K562 (cell line): Measurements from ENCODE around the gene LINGO3. TPM values are rescaled to one million over a fixed set of nuclear protein-coding genes. Genes with fewer than 3 reads are reported as not detected.

Experiments
- ARID1B ChIP-seq: fragments of 450-650 bp; IDR thresholded peaks from 2 replicates; pipeline ENCODE4 v1.6.1; 2016; ENCODE audit warnings: antibody characterized with exemption, mild to moderate bottlenecking, inconsistent platforms
- CAMTA2 ChIP-seq: fragments of 250-450 bp; sonication (Bioruptor Pico); conservative IDR thresholded peaks from 2 replicates; pipeline ENCODE4 v1.5.1; 2022
- CBFA2T3 ChIP-seq: fragments of 450-650 bp; IDR thresholded peaks from 2 replicates; pipeline ENCODE4 v1.6.1; 2017
- CCAR2 ChIP-seq: fragments of 200-400 bp; formaldehyde crosslinking; IDR thresholded peaks from 2 replicates; pipeline ENCODE4 v1.6.1; 2017; ENCODE audit warnings: mild to moderate bottlenecking, low read depth, low read length
- CXXC5 ChIP-seq: fragments of 250-450 bp; sonication (Bioruptor Pico); IDR thresholded peaks from 2 replicates; pipeline ENCODE4 v1.8.0; 2022; ENCODE audit warnings: inconsistent platforms, mild to moderate bottlenecking, moderate library complexity
- GTF2B ChIP-seq: IDR thresholded peaks from 2 replicates; pipeline ENCODE4 v1.6.1; 2011; ENCODE audit not compliant: insufficient read length; ENCODE audit errors: extremely low read depth
- HDAC1 ChIP-seq, 2 experiments: fragments of 450-650 bp; IDR thresholded peaks; 2 replicates each; pipeline ENCODE4 v1.6.1; 2016 to 2017; ENCODE audit warnings: inconsistent platforms in 1 of 2, mild to moderate bottlenecking in 1 of 2, moderate library complexity in 1 of 2
- HDAC2 ChIP-seq: fragments of 450-650 bp; IDR thresholded peaks from 2 replicates; pipeline ENCODE4 v1.6.1; 2016; ENCODE audit warnings: mild to moderate bottlenecking
- HDAC6 ChIP-seq: IDR thresholded peaks from 2 replicates; pipeline ENCODE4 v1.6.1; 2012; ENCODE audit warnings: low read depth, mild to moderate bottlenecking, control low read depth, inconsistent platforms, low read length, moderate library complexity
- HINFP ChIP-seq: fragments of 450-650 bp; conservative IDR thresholded peaks from 2 replicates; pipeline ENCODE4 v1.6.1; 2016; ENCODE audit warnings: missing genetic modification characterization, low read depth, mild to moderate bottlenecking, control low read depth, missing compliant biosample characterization
- MYC ChIP-seq, 2 experiments: fragments of 250-450 bp in 1 of 2; sonication (Bioruptor Pico) in 1 of 2; IDR thresholded peaks; 2 replicates each; pipeline versions ENCODE4 v1.5.1 to v1.6.1; 2012 to 2021; ENCODE audit warnings: low read depth in 2 of 2, borderline replicate concordance in 1 of 2, improper control_type of control experiment in 1 of 2, low read length in 1 of 2, mild to moderate bottlenecking in 1 of 2, moderate library complexity in 1 of 2
- NKRF ChIP-seq: fragments of 450-650 bp; IDR thresholded peaks from 2 replicates; pipeline ENCODE4 v1.6.1; 2016; ENCODE audit warnings: borderline replicate concordance
- SOX6 ChIP-seq: fragments of 450-650 bp; IDR thresholded peaks from 2 replicates; pipeline ENCODE4 v1.6.1; 2014; ENCODE audit warnings: mild to moderate bottlenecking
- ZBTB7A ChIP-seq: IDR thresholded peaks from 2 replicates; pipeline ENCODE4 v1.6.1; 2011; ENCODE audit warnings: low read depth, mild to moderate bottlenecking, low read length, moderate library complexity, borderline replicate concordance; ENCODE audit not compliant: control insufficient read depth
- ZNF165 ChIP-seq: fragments of 250-450 bp; sonication (Bioruptor Pico); IDR thresholded peaks from 2 replicates; pipeline ENCODE4 v1.4.0; 2020; ENCODE audit warnings: borderline replicate concordance
- ZNF277 ChIP-seq: fragments of 250-450 bp; sonication (Bioruptor Pico); IDR thresholded peaks from 2 replicates; pipeline ENCODE4 v1.8.0; 2022; ENCODE audit warnings: inconsistent platforms, mild to moderate bottlenecking, moderate library complexity, borderline replicate concordance
- ZNF583 ChIP-seq: fragments of 250-450 bp; sonication (Bioruptor Pico); IDR thresholded peaks from 2 replicates; pipeline ENCODE4 v1.4.0; 2020
- ZNF780A ChIP-seq: fragments of 250-450 bp; sonication (Bioruptor Pico); IDR thresholded peaks from 2 replicates; pipeline ENCODE4 v1.5.0; 2021; ENCODE audit warnings: mild to moderate bottlenecking
- polyA plus RNA-seq, 8 experiments: library from polyadenylated mRNA; depleted of rRNA in 4 of 8; stranded (reverse) in 5 of 8; unstranded in 3 of 8; fragments of >200 nt; fragmentation: Nextera tagmentation in 2 of 8; fragmentation: Illumina TruSeq in 1 of 8; extraction: Ambion mirVana in 2 of 8; extraction: Trizol in 1 of 8; gene quantifications; 2 replicates each; pipeline versions ENCODE4 v1.2.1 to v1.2.3, GENCODE V29; 2011 to 2014; ENCODE audit warnings: inconsistent platforms in 1 of 8, missing spikeins in 1 of 8
- total RNA-seq, 7 experiments: library from RNA; depleted of rRNA in 6 of 7; stranded (reverse); fragments of >200 nt in 6 of 7; fragmentation: Illumina TruSeq in 2 of 7; extraction: Trizol in 2 of 7; gene quantifications; 2 replicates each; pipeline versions ENCODE4 v1.2.1 to v1.2.3, GENCODE V29; 2011 to 2021; ENCODE audit warnings: low replicate concordance in 1 of 7
- TF ChIP-seq, protein P1 (sequence below): fragments of 250-450 bp; sonication (Bioruptor Pico); IDR thresholded peaks from 2 replicates; pipeline ENCODE4 v1.9.0; 2021; ENCODE audit warnings: mild to moderate bottlenecking, inconsistent platforms

Gene LINGO3
- total and polyA plus RNA-seq, 9 of the 15 experiments (the other 6 are each of a cell fraction or from before 2014, with no cell fraction given): 0.03 to 0.05 (median 0.03) TPM; not detected in 6

- TF ChIP-seq CCAR2 (no peak), ZNF780A (no peak), NKRF (no peak; the same call in 1 of the 2 replicates), CAMTA2 (CRISPR knock-in tag) (no peak), CBFA2T3 (no peak), GTF2B (no peak), HDAC1 (IDR thresholded peaks at IDR 0.05) (peak in 1 of 2 experiments; percentile 27; a peak in 1 of 4 replicates), MYC (IDR thresholded peaks at IDR 0.05; ENCODE audit: low read depth, low read length) (peak; percentile 66; the same call in 1 of the 2 replicates), MYC (CRISPR knock-in tag; IDR thresholded peaks at IDR 0.05; ENCODE audit: borderline replicate concordance, low read depth) (no peak), ZNF277 (CRISPR knock-in tag) (no peak), HINFP (tag) (no peak), ZBTB7A (peak; percentile 20; the same call in 1 of the 2 replicates), HDAC6 (no peak), ZNF165 (CRISPR knock-in tag) (no peak), HDAC2 (no peak), ARID1B (no peak), SOX6 (no peak), CXXC5 (CRISPR knock-in tag) (peak; percentile 62; the same call in 1 of the 2 replicates), ZNF583 (CRISPR knock-in tag) (no peak)
- TF ChIP-seq, protein P1, sequence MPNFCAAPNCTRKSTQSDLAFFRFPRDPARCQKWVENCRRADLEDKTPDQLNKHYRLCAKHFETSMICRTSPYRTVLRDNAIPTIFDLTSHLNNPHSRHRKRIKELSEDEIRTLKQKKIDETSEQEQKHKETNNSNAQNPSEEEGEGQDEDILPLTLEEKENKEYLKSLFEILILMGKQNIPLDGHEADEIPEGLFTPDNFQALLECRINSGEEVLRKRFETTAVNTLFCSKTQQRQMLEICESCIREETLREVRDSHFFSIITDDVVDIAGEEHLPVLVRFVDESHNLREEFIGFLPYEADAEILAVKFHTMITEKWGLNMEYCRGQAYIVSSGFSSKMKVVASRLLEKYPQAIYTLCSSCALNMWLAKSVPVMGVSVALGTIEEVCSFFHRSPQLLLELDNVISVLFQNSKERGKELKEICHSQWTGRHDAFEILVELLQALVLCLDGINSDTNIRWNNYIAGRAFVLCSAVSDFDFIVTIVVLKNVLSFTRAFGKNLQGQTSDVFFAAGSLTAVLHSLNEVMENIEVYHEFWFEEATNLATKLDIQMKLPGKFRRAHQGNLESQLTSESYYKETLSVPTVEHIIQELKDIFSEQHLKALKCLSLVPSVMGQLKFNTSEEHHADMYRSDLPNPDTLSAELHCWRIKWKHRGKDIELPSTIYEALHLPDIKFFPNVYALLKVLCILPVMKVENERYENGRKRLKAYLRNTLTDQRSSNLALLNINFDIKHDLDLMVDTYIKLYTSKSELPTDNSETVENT (CRISPR knock-in tag): peak; percentile 33; the same call in 1 of the 2 replicates
These were observed 37.3 kb downstream of the LINGO3 start (continued) for GRCh38 chr19:2270423-2271233.
